RKO (cell line): ENCODE measurements around the gene PAX5.
"Not testable (repeated sequence)": the region's sequence is repeated elsewhere in the genome, so short reads cannot be mapped to it uniquely, and the experiment has no call there.

Source experiments
- DNase-seq: peaks from one replicate; pipeline ENCODE4 v3.0.0-alpha.2; 2016; ENCODE audit warnings: low spot score

The PAX5 gene

DNA sequence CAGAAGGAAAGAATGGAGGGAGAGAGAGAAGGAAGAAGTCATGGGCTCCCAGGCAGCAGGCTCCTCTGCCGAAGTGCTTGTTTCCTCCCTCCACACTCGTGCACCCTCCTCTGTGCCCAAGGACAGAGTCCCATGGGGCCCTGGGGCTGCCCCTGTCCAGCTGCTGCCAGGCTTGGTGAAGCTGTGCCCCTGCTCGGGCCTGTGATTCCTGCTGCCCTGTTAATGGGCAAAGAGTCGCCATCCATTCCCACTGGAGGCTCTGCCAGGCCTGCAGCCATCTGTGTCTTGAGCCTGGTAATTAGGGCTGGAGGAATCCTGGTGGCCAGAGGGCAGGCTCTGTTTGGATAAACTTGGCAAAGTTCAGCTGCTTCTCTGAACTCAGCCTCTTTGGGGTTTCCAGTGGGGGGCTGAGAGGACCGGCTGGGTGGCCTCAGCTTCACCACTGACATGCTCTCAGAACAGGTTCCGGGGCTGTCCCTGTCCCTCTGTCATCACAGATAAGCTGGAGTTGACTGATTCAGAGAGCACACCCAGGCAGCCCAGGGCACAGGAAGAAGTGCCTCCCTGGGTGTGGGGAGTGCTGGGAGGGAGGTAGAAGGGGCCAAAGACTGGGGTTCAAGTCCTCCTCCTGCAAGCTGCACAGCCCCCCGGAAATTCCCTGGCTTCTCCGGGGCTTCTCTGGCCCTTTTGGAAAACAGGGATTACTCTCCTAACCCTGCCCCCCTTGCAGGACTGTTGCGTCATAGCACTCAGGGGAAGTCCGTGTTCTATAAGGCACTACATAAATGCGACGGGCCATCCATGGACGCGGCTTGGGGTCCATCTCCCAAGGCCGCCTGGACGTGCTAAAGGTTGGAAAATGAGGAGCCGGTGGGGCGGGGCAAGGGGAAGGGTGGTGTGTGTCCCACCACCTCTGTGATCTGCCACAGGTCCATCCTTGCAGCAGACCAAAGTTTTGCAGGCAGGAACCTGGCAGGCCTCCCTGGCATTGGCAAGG, 154.8 kb downstream of the PAX5 start:
- DNase-seq = no peak

DNA sequence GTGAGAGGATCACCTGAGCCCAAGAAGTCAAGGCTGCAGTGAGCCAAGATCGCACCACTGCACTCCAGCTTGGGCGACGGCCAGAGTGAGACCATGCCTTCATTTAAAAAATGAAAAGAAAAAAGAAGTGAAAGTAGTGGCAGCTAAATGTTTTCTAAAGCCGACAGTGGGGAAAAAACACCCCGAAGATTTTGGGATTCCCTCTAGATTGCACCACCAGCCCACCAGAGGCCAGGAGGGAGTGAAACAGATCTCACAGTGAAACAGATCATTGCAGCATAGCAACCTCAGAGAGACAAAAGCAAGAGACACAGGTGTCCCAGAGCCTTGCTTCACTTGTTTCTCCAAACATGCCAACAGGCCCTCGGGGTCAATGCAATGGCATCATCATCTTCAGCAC, 156.8 kb downstream of the PAX5 start:
- DNase-seq = no peak

- no peak for DNase-seq
Observed at GRCh38 chr9:36876056-36876455, 158.0 kb downstream of the PAX5 start.

DNA sequence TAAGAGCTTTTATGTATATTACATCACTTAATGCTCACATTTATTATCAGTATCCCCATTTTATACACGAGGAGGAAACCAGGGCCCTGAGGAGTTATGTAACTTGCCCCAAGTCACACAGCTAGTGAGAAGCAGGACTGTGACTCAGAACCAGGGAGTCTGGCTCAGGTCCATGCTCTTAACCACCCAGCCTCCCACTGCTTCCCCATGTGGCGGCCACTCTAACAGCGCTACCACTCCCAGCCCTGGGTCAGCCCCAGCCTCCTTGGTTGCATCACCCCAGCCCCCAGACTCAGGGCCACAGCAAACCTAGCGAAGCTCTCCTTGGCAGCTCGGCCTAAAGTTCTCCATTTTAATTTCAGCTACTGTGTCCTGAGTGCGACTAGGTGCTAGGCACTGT, 159.1 kb downstream of the PAX5 start:
- peak; percentile 39 for DNase-seq

GRCh38 chr9:36874261-36874660, 159.8 kb downstream of the PAX5 start:
- DNase-seq = no peak

GRCh38 chr9:36873247-36873875, 160.7 kb downstream of the PAX5 start:
- DNase-seq = peak; percentile 64

GRCh38 chr9:36872641-36873040, 161.4 kb downstream of the PAX5 start:
- no peak for DNase-seq

DNA sequence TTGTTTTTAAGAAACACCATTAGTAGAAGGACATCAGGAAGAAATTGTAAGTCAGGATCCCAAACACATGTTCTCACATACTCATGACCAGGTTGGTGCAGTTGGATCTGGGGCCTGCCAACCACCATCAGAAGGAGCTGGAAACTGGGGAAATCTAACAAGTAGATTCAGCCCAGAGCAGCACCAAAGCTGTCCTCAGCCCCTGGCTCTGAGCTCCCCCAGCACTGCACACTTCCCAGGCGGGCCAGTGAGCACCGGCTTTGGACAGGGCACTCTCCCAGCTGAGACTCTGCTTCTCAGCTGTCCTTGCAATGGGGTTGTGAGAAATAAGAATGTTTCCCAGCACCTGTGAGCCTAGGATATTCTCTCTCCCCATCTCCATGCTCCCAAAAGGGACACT, 162.5 kb downstream of the PAX5 start:
- DNase-seq = no peak

- no peak for DNase-seq
Observed at GRCh38 chr9:36870960-36871359, 163.1 kb downstream of the PAX5 start.

DNA sequence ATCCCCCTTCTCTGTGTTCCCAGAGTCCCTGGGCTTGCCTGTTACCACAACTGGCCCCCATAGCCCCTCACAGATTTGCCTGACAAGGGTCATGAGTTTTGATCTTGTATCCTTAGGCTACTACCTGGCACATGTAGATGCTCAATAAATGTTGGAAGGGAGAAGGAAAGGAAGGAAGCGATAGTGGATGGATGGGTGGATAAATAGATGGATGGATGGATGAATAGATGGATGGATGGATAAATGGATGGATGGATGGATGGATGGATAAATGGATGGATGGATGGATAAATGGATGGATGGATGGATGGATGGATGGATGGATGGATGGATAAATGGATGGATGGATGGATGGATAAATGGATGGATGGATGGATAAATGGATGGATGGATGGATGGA, 164.5 kb downstream of the PAX5 start:
- not testable (repeated sequence) for DNase-seq

DNA sequence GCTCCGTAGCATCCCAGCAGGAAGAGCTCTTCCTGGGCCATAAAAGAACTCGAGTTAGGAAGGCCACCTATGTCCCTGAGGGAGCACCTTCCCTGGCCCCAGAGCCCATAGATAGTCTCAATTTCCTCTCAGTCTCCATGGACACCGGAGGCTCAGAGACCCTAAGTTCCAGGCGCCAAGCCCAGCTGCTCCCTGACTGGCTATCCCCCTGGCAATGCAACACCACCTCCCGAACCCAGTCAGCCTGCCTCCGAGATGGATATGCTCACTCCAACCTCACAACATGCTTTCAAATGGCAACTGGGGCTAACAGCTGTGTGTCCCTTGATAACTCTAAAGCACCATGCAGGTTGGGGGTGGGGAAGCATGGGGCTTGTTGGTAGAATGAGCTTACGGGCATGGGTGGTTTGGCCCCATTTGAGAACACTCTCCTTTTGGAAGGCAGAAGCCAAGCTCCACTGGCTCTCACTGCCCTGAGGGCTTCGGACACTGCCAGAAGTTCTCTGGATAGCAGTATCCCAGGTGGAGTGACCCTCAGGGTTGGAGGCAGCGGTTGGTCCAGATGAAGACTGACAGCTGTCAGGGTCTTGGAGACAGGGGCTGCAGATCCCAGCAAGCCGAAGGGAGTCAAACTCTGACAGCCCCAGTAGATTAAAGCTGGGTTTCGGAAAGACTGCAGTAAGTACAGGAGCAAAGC, 165.3 kb downstream of the PAX5 start:
- DNase-seq = no peak

GRCh38 chr9:36867672-36868471, 166.2 kb downstream of the PAX5 start:
- no peak for DNase-seq

GRCh38 chr9:36867241-36867640, 166.8 kb downstream of the PAX5 start:
- no peak for DNase-seq

DNA sequence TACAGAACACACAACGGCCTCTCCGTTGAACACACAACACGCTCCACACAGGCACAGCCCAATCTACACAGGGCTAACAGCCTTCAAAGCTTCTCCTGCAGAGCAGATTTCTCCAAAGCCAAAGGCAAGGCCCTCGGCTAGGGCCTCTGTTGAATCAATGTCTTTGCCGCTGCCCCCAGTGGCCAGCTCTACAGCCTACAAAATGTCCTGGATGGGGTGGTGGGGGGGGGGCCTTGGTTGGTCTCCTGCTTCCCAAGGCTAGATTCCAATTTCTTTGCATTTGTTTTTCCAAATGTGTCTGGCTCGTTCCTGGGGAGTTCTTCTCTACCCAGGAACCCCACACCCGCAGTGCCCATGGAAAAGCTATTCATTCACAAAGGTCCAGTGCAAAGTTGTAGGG, 167.2 kb downstream of the PAX5 start:
- DNase-seq = peak; percentile 16

- DNase-seq = no peak
Observed at GRCh38 chr9:36865731-36866635, 168.1 kb downstream of the PAX5 start.

DNA sequence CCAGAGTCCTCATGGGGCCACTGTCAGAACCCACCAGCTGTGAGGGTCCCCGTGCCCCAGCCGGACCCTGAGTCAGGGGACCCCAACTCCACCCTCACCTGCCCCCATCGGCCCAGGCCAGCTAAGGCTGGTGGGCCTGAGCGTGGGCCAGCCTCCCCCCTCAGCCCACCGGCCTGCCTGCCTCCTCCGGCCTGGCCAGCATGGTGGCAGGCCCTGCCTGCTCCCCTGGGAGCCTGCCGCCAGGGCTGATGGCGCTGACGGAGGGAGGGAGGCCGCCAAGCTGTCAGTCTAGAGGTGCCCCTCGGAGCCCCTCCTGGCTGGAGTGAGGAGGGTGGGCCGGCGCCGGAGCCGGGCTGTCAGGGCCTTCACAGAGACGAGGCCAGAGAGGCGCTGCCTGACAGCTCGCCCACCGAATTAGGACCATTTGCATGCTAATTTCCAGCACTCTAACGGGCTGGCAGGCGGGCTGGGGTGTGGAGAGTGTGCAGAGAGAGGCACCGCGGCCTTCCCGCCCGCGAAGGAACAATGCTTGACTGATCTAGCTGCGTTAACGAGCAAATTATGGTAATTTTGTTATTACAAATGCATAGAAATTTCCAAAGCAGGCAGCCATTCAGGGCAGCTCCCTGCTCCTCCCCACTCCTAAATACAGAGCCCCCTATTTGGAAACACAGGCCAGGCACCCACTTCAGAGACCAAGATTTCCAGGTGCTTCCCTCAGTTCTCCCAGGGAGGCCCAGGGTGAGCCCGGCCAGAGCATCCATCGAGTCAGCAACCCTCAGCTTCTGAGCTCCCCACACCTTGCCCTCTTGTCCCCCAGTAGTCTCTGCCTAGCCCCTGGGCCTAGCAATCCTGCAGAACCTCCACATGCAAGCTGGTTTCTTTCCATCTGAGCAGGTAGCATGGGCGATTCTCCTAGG, 169.3 kb downstream of the PAX5 start:
- DNase-seq = no peak

DNA sequence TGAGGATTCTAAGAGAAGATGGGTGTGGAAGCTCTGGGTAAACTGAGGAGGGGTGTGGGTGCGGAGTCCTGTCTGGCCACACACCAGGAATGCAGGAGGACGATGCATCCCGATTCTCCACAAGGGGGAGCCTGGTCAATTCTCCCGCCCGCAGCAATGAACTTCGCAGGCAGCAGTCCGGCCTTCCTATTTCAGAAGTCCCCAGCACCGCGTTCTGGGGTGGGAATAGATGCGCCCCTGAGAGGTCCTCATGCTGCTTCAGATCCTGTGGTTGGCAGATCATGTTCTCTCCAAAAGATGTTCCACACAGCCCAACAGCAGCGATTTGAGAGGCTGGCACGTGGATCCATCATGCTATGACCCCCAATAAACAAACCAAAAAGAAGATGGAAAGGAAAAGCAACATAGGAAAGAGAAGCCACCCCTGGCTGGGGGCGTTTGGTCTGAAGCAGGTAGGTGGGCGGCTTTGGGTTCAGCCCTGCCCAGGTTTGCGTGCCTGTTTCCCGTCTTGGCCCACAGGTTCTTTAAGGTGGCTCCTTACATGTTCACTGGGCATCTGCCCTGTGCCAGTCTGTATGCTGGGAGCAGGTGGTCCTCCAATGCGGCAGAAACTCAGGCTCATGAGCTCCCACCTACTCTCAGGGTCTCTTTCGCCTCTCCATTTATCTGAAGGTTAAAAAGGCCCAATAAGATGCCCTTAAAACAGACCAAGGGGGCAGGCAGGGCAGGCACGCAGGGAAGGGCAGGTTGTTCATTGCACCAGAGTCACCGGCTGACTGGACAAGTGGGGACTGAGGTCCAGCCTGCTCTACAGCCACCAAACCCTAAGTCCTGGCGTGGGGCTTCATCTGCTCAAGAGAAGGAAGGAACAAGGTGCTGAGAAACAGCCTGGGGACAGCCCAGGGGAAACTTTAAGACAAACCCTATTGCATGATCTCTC, 171.6 kb downstream of the PAX5 start:
- peak; percentile 42 for DNase-seq

GRCh38 chr9:36861528-36862205, 172.4 kb downstream of the PAX5 start:
- DNase-seq = no peak
